Measurements from ENCODE around the gene PDILT. TPM values are rescaled to one million over a fixed set of nuclear protein-coding genes. Genes with fewer than 3 reads are reported as not detected.
"Not testable (repeated sequence)": the region's sequence is repeated elsewhere in the genome, so short reads cannot be mapped to it uniquely, and the experiment has no call there.

PDILT gene
- total and polyA plus RNA-seq, 2 of the 8 experiments (the other 6 are each of a cell fraction or from before 2014, with no cell fraction given), result not detected

GRCh38 chr16:20429499-20429898 lies 25.0 kb upstream of the PDILT start:
- H3K9me3 ChIP-seq (ENCODE audit: insufficient read depth in 2 of 2, low read depth in 1 of 2, low read length in 1 of 2); H3K27ac ChIP-seq (ENCODE audit: low read depth, low read length); H3K56ac ChIP-seq (replicated peaks; ENCODE audit: insufficient read length, low read depth, low read length); H4K91ac ChIP-seq (replicated peaks; ENCODE audit: insufficient read length, low read length); H2BK20ac ChIP-seq (ENCODE audit: low read length); H2BK15ac ChIP-seq (ENCODE audit: low read length); H3K36me3 ChIP-seq (ENCODE audit: control insufficient read depth in 2 of 4, insufficient read depth in 4 of 4, low read length in 3 of 4); H3K4me3 ChIP-seq (ENCODE audit: extremely low read depth in 1 of 4, insufficient read depth in 2 of 4, low read depth in 3 of 4, low read length in 4 of 4); H3K27me3 ChIP-seq (replicated peaks in 1 of 4; ENCODE audit: control insufficient read depth in 3 of 4, extremely low read depth in 1 of 4, insufficient read depth in 3 of 4, low read length in 3 of 4); H2BK120ac ChIP-seq (replicated peaks; ENCODE audit: low read depth, low read length); H3K4me2 ChIP-seq (ENCODE audit: insufficient read depth in 1 of 2, low read depth in 2 of 2, low read length in 2 of 2); CTCF ChIA-PET (ENCODE audit: partially characterized antibody); H2AK5ac ChIP-seq (ENCODE audit: low read depth, low read length); H3K79me1 ChIP-seq (ENCODE audit: low read depth, low read length); H2BK5ac ChIP-seq (ENCODE audit: low read depth, low read length); H4K8ac ChIP-seq (ENCODE audit: extremely low read depth, insufficient read depth, low read length); FAIRE-seq; H3K23me2 ChIP-seq (ENCODE audit: low read depth, low read length); H3K4ac ChIP-seq (replicated peaks; ENCODE audit: insufficient read length, low read depth, low read length); H3K23ac ChIP-seq (ENCODE audit: insufficient read length); H3K14ac ChIP-seq (ENCODE audit: insufficient read length); H4K20me1 ChIP-seq (replicated peaks in 1 of 2; ENCODE audit: control insufficient read depth in 1 of 2, insufficient read depth in 2 of 2, low read length in 2 of 2); H2BK12ac ChIP-seq (ENCODE audit: low read depth, low read length); H4K5ac ChIP-seq (ENCODE audit: insufficient read length, low read depth, low read length); H2AFZ ChIP-seq (ENCODE audit: low read length); H3K4me1 ChIP-seq (replicated peaks in 1 of 4; ENCODE audit: control insufficient read depth in 3 of 4, insufficient read depth in 4 of 4, low read length in 3 of 4); H3K18ac ChIP-seq (ENCODE audit: extremely low read depth, low read length); DNase-seq (ENCODE audit: low read depth in 1 of 2, low spot score in 2 of 2); H3K79me2 ChIP-seq (ENCODE audit: control insufficient read depth in 1 of 2, insufficient read depth in 2 of 2, low read length in 2 of 2); H3K9ac ChIP-seq (replicated peaks in 1 of 4; ENCODE audit: extremely low read depth in 1 of 4, low read depth in 3 of 4, low read length in 3 of 4): not testable (repeated sequence)
- WGBS, 2 experiments (ENCODE audit: extremely low coverage in 1 of 2, insufficient coverage in 1 of 2, insufficient read length in 1 of 2, insufficient replicate concordance in 2 of 2, low coverage in 1 of 2, low lambda C conversion rate in 2 of 2, missing lambda C conversion rate in 1 of 2), result 83% methylated on average over 7 of the region's 7 CpGs; no CpG with 5 or more reads in 1 of the 2 experiments
- POLR2A ChIA-PET (ENCODE audit: partially characterized antibody), result interaction anchor here (0.6 kb wide), 1 partner anchor 729 kb away, joined by 3 read pairs; no protein-coding TSS in a partner anchor

- H3K23me2 ChIP-seq (ENCODE audit: low read depth, low read length); CTCF ChIA-PET (ENCODE audit: partially characterized antibody); FAIRE-seq; H4K5ac ChIP-seq (ENCODE audit: insufficient read length, low read depth, low read length); H3K79me1 ChIP-seq (ENCODE audit: low read depth, low read length); H2BK12ac ChIP-seq (ENCODE audit: low read depth, low read length); H3K9ac ChIP-seq (replicated peaks in 1 of 4; ENCODE audit: extremely low read depth in 1 of 4, low read depth in 3 of 4, low read length in 3 of 4); H3K79me2 ChIP-seq (ENCODE audit: control insufficient read depth in 1 of 2, insufficient read depth in 2 of 2, low read length in 2 of 2); H2BK120ac ChIP-seq (replicated peaks; ENCODE audit: low read depth, low read length); H3K4me2 ChIP-seq (ENCODE audit: insufficient read depth in 1 of 2, low read depth in 2 of 2, low read length in 2 of 2); H4K91ac ChIP-seq (replicated peaks; ENCODE audit: insufficient read length, low read length); H3K36me3 ChIP-seq (ENCODE audit: control insufficient read depth in 2 of 4, insufficient read depth in 4 of 4, low read length in 3 of 4); H3K14ac ChIP-seq (ENCODE audit: insufficient read length); H3K4ac ChIP-seq (replicated peaks; ENCODE audit: insufficient read length, low read depth, low read length); H2BK5ac ChIP-seq (ENCODE audit: low read depth, low read length); H3K4me1 ChIP-seq (replicated peaks in 1 of 4; ENCODE audit: control insufficient read depth in 3 of 4, insufficient read depth in 4 of 4, low read length in 3 of 4); DNase-seq (ENCODE audit: low read depth in 1 of 2, low spot score in 2 of 2); H2AK5ac ChIP-seq (ENCODE audit: low read depth, low read length); H4K20me1 ChIP-seq (replicated peaks in 1 of 2; ENCODE audit: control insufficient read depth in 1 of 2, insufficient read depth in 2 of 2, low read length in 2 of 2); H2BK20ac ChIP-seq (ENCODE audit: low read length); H3K18ac ChIP-seq (ENCODE audit: extremely low read depth, low read length); H3K27me3 ChIP-seq (replicated peaks in 1 of 4; ENCODE audit: control insufficient read depth in 3 of 4, extremely low read depth in 1 of 4, insufficient read depth in 3 of 4, low read length in 3 of 4); H3K27ac ChIP-seq (ENCODE audit: low read depth, low read length); H3K56ac ChIP-seq (replicated peaks; ENCODE audit: insufficient read length, low read depth, low read length); POLR2A ChIA-PET (ENCODE audit: partially characterized antibody); H3K9me3 ChIP-seq (ENCODE audit: insufficient read depth in 2 of 2, low read depth in 1 of 2, low read length in 1 of 2); H3K4me3 ChIP-seq (ENCODE audit: extremely low read depth in 1 of 4, insufficient read depth in 2 of 4, low read depth in 3 of 4, low read length in 4 of 4); H3K23ac ChIP-seq (ENCODE audit: insufficient read length); H4K8ac ChIP-seq (ENCODE audit: extremely low read depth, insufficient read depth, low read length); H2AFZ ChIP-seq (ENCODE audit: low read length); H2BK15ac ChIP-seq (ENCODE audit: low read length): not testable (repeated sequence)
- 95% methylated on average over 2 of the region's 2 CpGs; no CpG with 5 or more reads in 1 of the 2 experiments for WGBS, 2 experiments (ENCODE audit: extremely low coverage in 1 of 2, insufficient coverage in 1 of 2, insufficient read length in 1 of 2, insufficient replicate concordance in 2 of 2, low coverage in 1 of 2, low lambda C conversion rate in 2 of 2, missing lambda C conversion rate in 1 of 2)
These were observed 22.9 kb upstream of the PDILT start for GRCh38 chr16:20427401-20427797.

Measured in H1 (cell line).